DMS79 treated with DMSO at 0.1 percent for 48 hours (cell line): ENCODE results near the gene SMG7.
A peak's percentile ranks its signal among the peaks of the same experiment; 100 is the strongest.

Experiments
- DNase-seq: peaks from one replicate; lab custom pipeline; 2025; lab: John Stamatoyannopoulos, UW

The SMG7 gene

GRCh38 chr1:183565261-183565660 is 93.0 kb downstream of the SMG7 start:
- DNase-seq, result no peak

GRCh38 chr1:183566026-183566425 is 93.7 kb downstream of the SMG7 start:
- DNase-seq, result no peak

DNA sequence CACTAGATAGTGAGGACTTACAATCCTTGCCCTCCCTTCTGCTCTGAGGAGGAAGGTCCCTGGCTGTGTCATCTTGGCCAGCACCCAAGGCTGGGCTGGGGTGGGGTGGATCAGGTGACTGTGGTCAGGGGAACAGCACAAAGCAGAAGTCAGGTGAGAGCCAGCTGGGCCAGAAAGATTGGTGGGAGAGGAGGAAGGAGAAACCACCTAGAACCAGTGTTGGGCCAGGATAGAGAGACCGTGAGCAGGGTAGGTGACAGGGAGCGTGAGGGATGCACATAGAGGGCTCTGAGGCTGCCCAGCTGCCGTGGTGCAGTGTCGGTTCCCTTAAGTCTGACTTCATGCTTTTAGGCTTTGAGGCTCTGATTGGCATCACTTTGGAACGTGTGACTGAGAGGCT is 95.3 kb downstream of the SMG7 start:
- peak; percentile 45 for DNase-seq

GRCh38 chr1:183568176-183569021 is 96.1 kb downstream of the SMG7 start:
- DNase-seq, result no peak

DNA sequence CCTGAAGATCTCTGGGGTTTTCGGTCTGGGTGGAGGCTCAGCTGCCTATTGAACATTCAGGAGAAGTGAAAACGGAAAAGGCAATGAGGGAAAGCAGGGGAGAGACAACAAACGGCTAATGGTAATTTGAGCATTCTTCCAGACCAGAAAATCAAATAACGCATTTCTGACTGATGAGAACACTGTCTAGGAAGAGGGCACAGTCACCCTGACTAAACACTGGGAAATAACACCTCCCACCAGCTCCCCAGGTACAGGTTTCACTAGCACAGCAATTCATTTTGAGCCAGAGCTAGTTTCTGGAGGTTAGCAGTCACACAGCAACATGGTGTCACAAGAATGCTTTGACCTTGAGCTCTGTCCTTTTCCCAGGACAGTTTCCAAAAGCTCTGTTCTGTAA is 96.8 kb downstream of the SMG7 start:
- DNase-seq, result no peak

GRCh38 chr1:183569801-183570200 is 97.5 kb downstream of the SMG7 start:
- no peak for DNase-seq

GRCh38 chr1:183570451-183570850 is 98.2 kb downstream of the SMG7 start:
- no peak for DNase-seq

- no peak for DNase-seq
These were observed 99.5 kb downstream of the SMG7 start for GRCh38 chr1:183571678-183572268.

DNA sequence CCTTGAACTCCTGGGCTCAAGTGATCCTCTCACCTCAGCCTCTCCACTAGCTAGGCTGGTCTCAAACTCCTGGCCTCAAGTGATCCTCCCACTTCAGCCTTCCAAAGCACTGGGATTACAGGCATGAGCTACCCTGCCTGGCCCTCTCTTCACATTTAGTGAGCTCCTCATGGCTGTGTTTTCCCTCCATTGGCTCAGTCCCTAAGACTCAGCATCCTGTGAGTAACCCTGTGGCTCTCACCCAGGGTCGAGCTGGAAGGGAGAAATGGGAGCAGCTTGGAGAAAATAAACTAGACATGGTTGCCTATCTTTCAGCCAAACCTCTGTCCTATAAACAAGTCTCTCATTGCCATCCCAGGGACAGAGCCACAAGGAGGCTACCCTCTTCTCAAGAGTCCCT is 100.4 kb downstream of the SMG7 start:
- no peak for DNase-seq

- no peak for DNase-seq
These were observed 103.3 kb downstream of the SMG7 start for GRCh38 chr1:183575606-183576005.

GRCh38 chr1:183576537-183576936 is 104.2 kb downstream of the SMG7 start:
- DNase-seq, result no peak

GRCh38 chr1:183577897-183578465 is 105.7 kb downstream of the SMG7 start:
- DNase-seq, result no peak

GRCh38 chr1:183578856-183579255 is 106.6 kb downstream of the SMG7 start:
- DNase-seq, result no peak

DNA sequence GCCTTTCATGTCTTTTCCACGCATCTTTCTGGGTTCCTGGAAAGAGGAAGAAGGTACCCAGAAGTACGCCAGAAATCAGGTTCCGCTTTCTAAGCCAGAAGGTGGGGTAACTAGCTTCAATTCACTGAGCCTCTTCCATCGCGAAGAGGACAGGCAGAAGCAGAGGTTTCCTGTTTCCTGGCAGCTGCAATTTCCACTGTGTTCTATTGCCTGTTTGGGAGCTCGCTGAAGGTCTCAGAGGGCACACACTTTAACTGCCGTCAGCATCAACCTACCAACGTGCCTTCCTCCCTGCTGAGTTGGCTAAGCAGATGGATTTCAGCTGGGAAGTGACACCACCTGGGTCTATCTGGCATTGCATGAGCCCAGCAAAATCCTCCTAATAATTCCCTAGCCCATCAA is 108.0 kb downstream of the SMG7 start:
- DNase-seq, result peak; percentile 35

- DNase-seq, result no peak
These were observed 109.9 kb downstream of the SMG7 start for GRCh38 chr1:183582021-183582713.

- DNase-seq, result no peak
These were observed 111.2 kb downstream of the SMG7 start for GRCh38 chr1:183583466-183583865.

GRCh38 chr1:183584147-183584546 is 111.8 kb downstream of the SMG7 start:
- no peak for DNase-seq

DNA sequence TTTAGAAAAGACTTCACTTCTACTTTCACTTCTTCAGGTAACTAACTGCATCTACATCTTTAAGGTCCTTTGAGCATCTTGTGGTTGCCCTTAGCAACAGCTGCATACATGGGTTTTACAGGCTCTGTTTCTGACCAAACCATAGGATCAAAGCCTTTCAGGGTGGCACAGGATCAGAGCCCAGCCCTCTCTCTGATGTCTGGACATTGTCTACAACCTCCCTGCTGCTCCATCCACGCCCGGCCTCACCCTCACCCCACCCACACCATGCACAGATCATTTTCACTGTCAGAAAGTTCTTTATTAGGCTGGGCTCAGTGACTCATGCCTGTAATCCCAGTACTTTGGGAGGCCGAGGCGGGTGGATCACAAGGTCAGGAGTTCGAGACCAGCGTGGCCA is 112.7 kb downstream of the SMG7 start:
- DNase-seq, result no peak

- DNase-seq, result no peak
These were observed 114.2 kb downstream of the SMG7 start for GRCh38 chr1:183586455-183586854.

GRCh38 chr1:183586926-183587325 is 114.6 kb downstream of the SMG7 start:
- no peak for DNase-seq

- no peak for DNase-seq
These were observed 116.5 kb downstream of the SMG7 start for GRCh38 chr1:183588827-183589226.

GRCh38 chr1:183589384-183589783 is 117.1 kb downstream of the SMG7 start:
- DNase-seq, result no peak

GRCh38 chr1:183589874-183590243 is 117.6 kb downstream of the SMG7 start:
- no peak for DNase-seq
